Stimulated activated CD4-positive, alpha-beta T cell treated with anti-CD3 and anti-CD28 coated beads, Interleukin-4, amount 100 ng/mL, for 48 hours (primary cell): ENCODE results near the gene FOXA3.
A peak's percentile ranks its signal among the peaks of the same experiment; 100 is the strongest.

Experiments
- DNase-seq, 2 donors: peaks; one replicate each; pipeline ENCODE4 v3.0.0-alpha.2; 2020; ENCODE audit warnings: low read depth in 2 of 2

FOXA3 gene

GRCh38 chr19:45863840-45864628 is at the start of gene FOXA3:
Gene FOXA3, plus strand, starts transcription at chr19:45864326. Its CDS starts 131 bp downstream, at chr19:45864457.
- peak; percentile 45 to 56 for DNase-seq

GRCh38 chr19:45814851-45815480 is 49.2 kb upstream of the FOXA3 start, which contains the start of gene RSPH6A:
Gene RSPH6A, minus strand, starts transcription at chr19:45815308. Its CDS starts 132 bp downstream, at chr19:45815176.
- DNase-seq: no peak

GRCh38 chr19:45815481-45816216 is 48.5 kb upstream of the FOXA3 start:
- no peak for DNase-seq

- DNase-seq: no peak
These were observed 47.7 kb upstream of the FOXA3 start for GRCh38 chr19:45816236-45817009.

GRCh38 chr19:45817010-45817724 is 47.0 kb upstream of the FOXA3 start:
- peak; percentile 96 to 99 for DNase-seq

- no peak for DNase-seq
These were observed 46.3 kb upstream of the FOXA3 start for GRCh38 chr19:45817725-45818301.

GRCh38 chr19:45819769-45820168 is 44.4 kb upstream of the FOXA3 start:
- no peak for DNase-seq

GRCh38 chr19:45820413-45821102 is 43.6 kb upstream of the FOXA3 start:
- no peak for DNase-seq

- DNase-seq: no peak
These were observed 43.0 kb upstream of the FOXA3 start for GRCh38 chr19:45821103-45821521.

GRCh38 chr19:45821570-45821969 is 42.6 kb upstream of the FOXA3 start:
- DNase-seq: no peak

GRCh38 chr19:45822716-45823115 is 41.4 kb upstream of the FOXA3 start:
- DNase-seq: no peak

GRCh38 chr19:45823182-45823581 is 40.9 kb upstream of the FOXA3 start:
- DNase-seq: no peak

GRCh38 chr19:45824041-45824471 is 40.1 kb upstream of the FOXA3 start:
- no peak for DNase-seq

GRCh38 chr19:45824531-45825262 is 39.4 kb upstream of the FOXA3 start:
- no peak for DNase-seq

- no peak for DNase-seq
These were observed 38.9 kb upstream of the FOXA3 start for GRCh38 chr19:45825263-45825605.

GRCh38 chr19:45825917-45826893 is 37.9 kb upstream of the FOXA3 start:
- DNase-seq: no peak

GRCh38 chr19:45826934-45827333 is 37.2 kb upstream of the FOXA3 start:
- no peak for DNase-seq

GRCh38 chr19:45827459-45828093 is 36.5 kb upstream of the FOXA3 start:
- DNase-seq: no peak
